Stromal cell of bone marrow (primary cell): ENCODE results near the gene ASPG.
"Not testable (repeated sequence)": the region's sequence is repeated elsewhere in the genome, so short reads cannot be mapped to it uniquely, and the experiment has no call there.

Experiments used
- DNase-seq: peaks from one replicate; pipeline ENCODE4 v3.0.0-alpha.2; 2012; ENCODE audit warnings: low read depth

Gene ASPG

GRCh38 chr14:104147346-104148125 is 62.0 kb downstream of the ASPG start:
- no peak for DNase-seq

GRCh38 chr14:104148433-104149277 is 63.2 kb downstream of the ASPG start:
- DNase-seq = no peak

- DNase-seq = no peak
Observed at GRCh38 chr14:104149278-104149595, 63.7 kb downstream of the ASPG start.

- DNase-seq = no peak
Observed at GRCh38 chr14:104149617-104150135, 64.2 kb downstream of the ASPG start.

- no peak for DNase-seq
Observed at GRCh38 chr14:104150136-104151025, 64.9 kb downstream of the ASPG start.

DNA sequence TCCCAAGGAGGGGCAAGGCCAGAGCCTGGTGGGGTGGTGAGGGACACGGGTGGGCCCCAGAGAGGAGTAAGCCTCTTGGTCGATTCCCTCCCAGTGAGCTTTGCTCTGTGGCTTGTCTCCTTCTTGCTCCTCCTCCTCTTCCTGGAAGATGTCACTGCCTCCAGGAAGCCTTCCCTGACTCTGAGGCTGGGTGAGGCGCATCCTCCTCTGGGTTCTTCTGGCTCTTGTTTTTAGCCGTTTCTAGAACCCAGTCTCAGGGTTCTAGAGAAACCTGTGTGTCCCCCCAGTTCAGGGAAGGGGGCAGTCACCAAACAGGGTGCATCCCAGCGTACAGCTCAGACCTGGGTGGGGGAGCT is 65.5 kb downstream of the ASPG start:
- no peak for DNase-seq

DNA sequence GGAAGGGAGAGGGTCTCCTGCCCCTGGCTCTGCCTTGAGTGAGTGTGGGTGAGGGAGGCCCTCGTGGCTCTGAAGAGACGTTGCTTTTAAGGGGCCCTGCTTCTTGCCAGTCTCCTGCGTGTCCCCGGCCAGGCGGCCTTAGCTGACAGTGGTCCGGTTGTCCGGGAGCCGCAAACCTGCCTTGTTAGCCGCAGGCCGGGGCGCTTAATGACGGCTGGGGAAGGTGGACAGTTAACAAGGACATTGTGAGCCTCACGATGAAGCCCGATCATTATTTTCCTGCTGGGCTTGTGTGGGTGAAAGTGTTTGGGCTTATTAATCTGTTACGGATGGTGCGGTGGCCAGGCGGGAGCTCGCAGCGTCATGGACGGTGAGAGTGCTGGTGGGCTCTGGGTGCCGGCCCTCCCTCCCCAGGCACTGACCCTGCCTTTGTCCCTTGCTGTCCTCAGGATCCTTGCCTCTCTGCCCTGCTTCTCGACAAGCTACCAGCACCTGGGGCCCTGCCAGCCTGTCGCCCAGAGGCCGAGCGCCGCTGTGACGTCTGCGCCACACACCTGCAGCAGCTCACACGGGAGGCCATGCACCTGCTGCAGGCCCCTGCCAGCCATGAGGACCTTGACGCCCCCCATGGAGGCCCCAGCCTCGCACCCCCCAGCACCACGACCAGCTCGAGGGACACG is 66.2 kb downstream of the ASPG start:
- no peak for DNase-seq

- no peak for DNase-seq
Observed at GRCh38 chr14:104152246-104152575, 66.7 kb downstream of the ASPG start.

GRCh38 chr14:104152686-104153393 is 67.3 kb downstream of the ASPG start:
- DNase-seq = no peak

DNA sequence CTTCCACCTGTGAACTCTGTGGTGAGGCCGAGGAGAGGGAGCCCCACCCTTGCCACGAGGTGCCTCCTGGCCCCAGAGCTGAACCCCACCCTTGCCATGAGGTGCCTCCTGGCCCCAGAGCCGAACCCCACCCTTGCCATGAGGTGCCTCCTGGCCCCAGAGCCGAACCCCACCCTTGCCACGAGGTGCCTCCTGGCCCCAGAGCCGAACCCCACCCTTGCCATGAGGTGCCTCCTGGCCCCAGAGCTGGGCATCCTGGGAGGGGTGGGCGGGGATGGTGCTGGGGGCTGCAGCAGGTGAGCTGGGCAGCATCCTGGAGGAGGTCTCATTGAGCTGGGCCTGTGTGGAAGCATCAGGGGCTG is 67.9 kb downstream of the ASPG start:
- DNase-seq = not testable (repeated sequence)

DNA sequence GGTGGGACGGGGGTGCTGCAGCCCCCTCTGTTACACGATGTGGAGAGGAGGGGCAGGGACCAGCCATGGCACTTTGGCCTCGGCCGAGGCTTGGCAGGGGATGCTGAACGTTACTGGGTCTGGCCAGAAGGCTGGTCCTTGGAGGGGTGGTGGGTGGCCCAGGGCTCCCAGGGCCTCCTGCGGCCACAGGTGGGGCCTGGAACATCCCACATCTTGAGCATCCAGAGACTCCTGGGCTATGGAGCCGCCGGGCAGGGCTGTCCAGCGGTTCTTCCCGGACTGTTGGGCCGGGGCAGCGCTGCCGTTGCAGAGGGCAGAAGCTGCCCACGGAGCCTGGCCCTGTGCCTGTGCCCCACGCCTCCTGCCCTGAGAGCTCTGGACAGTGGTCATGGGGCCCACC is 68.7 kb downstream of the ASPG start:
- DNase-seq = no peak

- DNase-seq = no peak
Observed at GRCh38 chr14:104155513-104155912, 70.0 kb downstream of the ASPG start.

DNA sequence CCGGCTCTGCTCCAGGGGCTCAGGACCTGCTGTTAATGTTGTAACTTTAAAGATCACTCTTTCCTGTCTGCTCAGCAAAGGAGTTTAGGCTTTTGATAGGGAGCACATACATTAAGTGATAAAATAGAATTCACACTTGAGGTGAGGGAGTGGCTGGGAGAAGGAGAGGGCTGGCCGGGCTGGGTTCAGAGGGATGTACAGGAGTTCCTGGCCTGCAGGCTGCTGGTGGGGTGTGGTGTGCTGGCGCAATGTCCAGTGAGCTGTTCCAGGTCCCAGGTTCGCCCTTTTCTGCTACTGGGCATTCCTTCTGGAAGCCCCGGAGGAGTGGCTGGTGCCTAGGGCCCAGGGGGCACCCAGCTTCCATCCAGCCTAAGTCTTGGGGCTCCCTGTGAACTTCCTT is 70.6 kb downstream of the ASPG start:
- no peak for DNase-seq

- no peak for DNase-seq
Observed at GRCh38 chr14:104157016-104157928, 71.8 kb downstream of the ASPG start.

GRCh38 chr14:104158827-104159798 is 73.6 kb downstream of the ASPG start:
- no peak for DNase-seq

GRCh38 chr14:104159990-104160389 is 74.5 kb downstream of the ASPG start:
- no peak for DNase-seq

GRCh38 chr14:104161602-104162367 is 76.3 kb downstream of the ASPG start:
- DNase-seq = no peak

GRCh38 chr14:104162495-104162894 is 77.0 kb downstream of the ASPG start:
- DNase-seq = no peak
